ENCODE measurements around the gene HBB.

GRCh38 chr11:5238486-5238885 lies 11.6 kb upstream of the HBB start:
- no peak for TF ChIP-seq CTCF (conservative IDR thresholded peaks at IDR 0.05 in 1 of 2, IDR thresholded peaks at IDR 0.05 in 1 of 2; ENCODE audit: low read depth in 1 of 2, low read length in 2 of 2)
- TF ChIP-seq EZH2 (IDR thresholded peaks at IDR 0.05; ENCODE audit: low read length, missing control alignments): no peak

All from fibroblast of lung (primary cell).